H1 (cell line): ENCODE data around the gene ABCA2. TPM values are rescaled to one million over a fixed set of nuclear protein-coding genes. Genes with fewer than 3 reads are reported as not detected.

Experiments used
- ASH2L ChIP-seq: fragments of 200-600, 300-600 bp; sonication (generic); IDR thresholded peaks from one replicate; pipeline ENCODE4 v1.7.1; 2017; ENCODE audit warnings: low read length
- BCL11A ChIP-seq, 2 experiments: IDR thresholded peaks; one replicate each; pipeline ENCODE4 v1.6.1; 2011; ENCODE audit warnings: low read depth in 2 of 2, low read length in 2 of 2, mild to moderate bottlenecking in 2 of 2
- CEBPB ChIP-seq: IDR thresholded peaks from 2 replicates; pipeline ENCODE4 v1.6.1; 2012; ENCODE audit warnings: low read depth, low read length
- EZH2 ChIP-seq: fragments of 200-600 bp; sonication (generic); IDR thresholded peaks from 2 replicates; pipeline ENCODE4 v1.7.1; 2012; ENCODE audit warnings: low read depth, mild to moderate bottlenecking, moderate library complexity, low read length, inconsistent platforms; ENCODE audit not compliant: severe bottlenecking
- FOSL1 ChIP-seq: IDR thresholded peaks from 2 replicates; pipeline ENCODE4 v1.6.1; 2011; ENCODE audit warnings: mild to moderate bottlenecking, low read depth, low read length, moderate library complexity; ENCODE audit not compliant: insufficient read depth
- GABPA ChIP-seq: IDR thresholded peaks from 2 replicates; pipeline ENCODE4 v1.6.1; 2011; ENCODE audit warnings: mild to moderate bottlenecking, low read length, moderate library complexity, borderline replicate concordance; ENCODE audit not compliant: insufficient read depth
- HDAC2 ChIP-seq, 2 experiments: fragments of 300-600 bp in 1 of 2; sonication (generic) in 1 of 2; IDR thresholded peaks; 2 replicates each; pipeline ENCODE4 v1.6.1; 2011 to 2012; ENCODE audit warnings: low read depth in 2 of 2, low read length in 2 of 2, mild to moderate bottlenecking in 2 of 2, moderate library complexity in 2 of 2, borderline replicate concordance in 1 of 2, inconsistent platforms in 1 of 2
- KDM1A ChIP-seq: fragments of 200-600, 300-600 bp; sonication (generic); IDR thresholded peaks from 2 replicates; pipeline ENCODE4 v1.7.1; 2016; ENCODE audit warnings: mild to moderate bottlenecking, low read length, borderline replicate concordance
- POLR2AphosphoS5 ChIP-seq: IDR thresholded peaks from 2 replicates; pipeline ENCODE4 v1.6.1; 2011; ENCODE audit warnings: low read depth, low read length
- RNF2 ChIP-seq: fragments of 200-900, 300-1000 bp; sonication (generic); IDR thresholded peaks from 2 replicates; pipeline ENCODE4 v1.7.1; 2016; ENCODE audit warnings: borderline replicate concordance, low read depth, mild to moderate bottlenecking, antibody characterized with exemption, low read length; ENCODE audit not compliant: poor library complexity, severe bottlenecking; ENCODE audit errors: missing control alignments
- RXRA ChIP-seq: IDR thresholded peaks from 2 replicates; pipeline ENCODE4 v1.6.1; 2011; ENCODE audit warnings: low read depth, mild to moderate bottlenecking, low read length, moderate library complexity; ENCODE audit not compliant: insufficient read depth
- SP1 ChIP-seq: IDR thresholded peaks from 2 replicates; pipeline ENCODE4 v1.6.1; 2011; ENCODE audit warnings: low read depth, low read length
- SRF ChIP-seq: IDR thresholded peaks from 2 replicates; pipeline ENCODE4 v1.6.1; 2011; ENCODE audit warnings: mild to moderate bottlenecking, low read depth, low read length, moderate library complexity
- YY1 ChIP-seq: IDR thresholded peaks from 2 replicates; pipeline ENCODE4 v1.6.1; 2011; ENCODE audit warnings: low read depth, mild to moderate bottlenecking, low read length
- polyA plus RNA-seq, 7 experiments: library from polyadenylated mRNA; depleted of rRNA in 3 of 7; stranded (reverse) in 5 of 7; unstranded in 2 of 7; fragments of >200 nt in 5 of 7; fragments of 200-250 nt in 2 of 7; gene quantifications; 1 replicate in 5 of 7; 2 replicates in 1 of 7; 4 replicates in 1 of 7; pipeline versions ENCODE4 v1.2.1 to v1.2.3, GENCODE V29; 2011 to 2013; ENCODE audit warnings: missing spikeins in 2 of 7, mixed read lengths in 2 of 7
- total RNA-seq: library from RNA; stranded (reverse); fragmentation: NEBNext Ultra II Directional; extraction: Animal tissue kit (Norgen Biotek cat#: 25700); gene quantifications from 2 replicates; pipeline ENCODE4 v1.2.1, GENCODE V29; 2021
- TF ChIP-seq, protein P1 (sequence below), 3 experiments: IDR thresholded peaks; 1 replicate in 2 of 3; 2 replicates in 1 of 3; pipeline versions ENCODE4 v1.5.1 to v1.6.1; 2011; ENCODE audit warnings: low read length in 3 of 3, mild to moderate bottlenecking in 3 of 3, inconsistent platforms in 2 of 3, low read depth in 1 of 3, moderate library complexity in 1 of 3; ENCODE audit not compliant: insufficient read depth in 1 of 3; ENCODE audit errors: control extremely low read depth in 1 of 3
- TF ChIP-seq, protein P2 (sequence below): IDR thresholded peaks from 2 replicates; pipeline ENCODE4 v1.6.1; 2011; ENCODE audit warnings: low read length, improper control_type of control experiment

ABCA2 gene
- total and polyA plus RNA-seq, 2 of the 8 experiments (the other 6 are each of a cell fraction or from before 2014, with no cell fraction given) = 12.5 to 14.3 TPM

DNA sequence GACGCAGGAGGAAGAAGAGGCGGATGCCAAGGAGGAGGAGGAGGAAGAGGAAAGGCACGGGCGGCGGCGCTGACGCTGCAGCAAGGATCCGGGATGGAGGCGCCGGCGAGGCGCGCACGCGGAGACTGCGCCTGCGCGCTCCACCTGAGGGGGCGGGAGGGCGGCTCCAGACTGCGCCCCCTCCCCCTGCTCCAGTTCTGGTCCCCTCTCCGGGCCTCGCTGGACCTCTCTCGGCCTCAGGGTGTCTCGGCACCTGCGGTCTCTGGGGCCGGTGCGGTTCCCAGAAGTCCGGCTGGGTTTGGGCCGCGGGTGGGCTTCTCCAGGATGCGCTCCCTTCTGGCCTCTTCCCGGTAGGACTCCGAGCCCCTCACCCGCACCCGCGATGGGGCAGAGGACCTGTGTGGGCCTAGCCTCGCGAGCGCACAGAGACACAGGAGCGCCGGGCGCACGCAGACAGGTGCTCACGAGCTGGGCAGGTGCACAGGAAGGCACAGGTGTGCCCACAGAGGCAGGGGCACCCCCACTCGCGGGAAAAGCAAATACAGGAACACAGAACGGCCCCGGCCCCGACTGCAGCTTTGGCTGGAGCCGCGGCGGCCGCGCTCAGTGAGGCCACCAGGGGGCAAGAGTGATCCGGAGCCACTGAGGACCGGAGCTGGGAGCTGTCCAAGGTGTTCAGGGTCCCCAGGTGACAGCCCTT is 18.2 kb upstream of the ABCA2 start, which contains the start of gene NPDC1 (continued):
- peak; percentile 23 for TF ChIP-seq ASH2L
- peak; percentile 22 for TF ChIP-seq EZH2
- no peak for TF ChIP-seq POLR2AphosphoS5
- TF ChIP-seq SRF = no peak
- no peak for TF ChIP-seq BCL11A (IDR thresholded peaks at IDR 0.05; ENCODE audit: low read depth in 2 of 2, low read length in 2 of 2)
- no peak for TF ChIP-seq RXRA
- peak; percentile 65; the same call in 1 of the 2 replicates for TF ChIP-seq YY1
- TF ChIP-seq CEBPB = no peak
- peak; percentile 40; the same call in 1 of the 2 replicates for TF ChIP-seq SP1
- peak; percentile 53; the same call in 1 of the 2 replicates for TF ChIP-seq GABPA
- no peak for TF ChIP-seq KDM1A
- peak; percentile 49 to 72; a peak in 3 of 4 replicates for TF ChIP-seq HDAC2 (IDR thresholded peaks at IDR 0.05; ENCODE audit: borderline replicate concordance in 1 of 2, low read depth in 2 of 2, low read length in 2 of 2)
- TF ChIP-seq, protein P1, sequence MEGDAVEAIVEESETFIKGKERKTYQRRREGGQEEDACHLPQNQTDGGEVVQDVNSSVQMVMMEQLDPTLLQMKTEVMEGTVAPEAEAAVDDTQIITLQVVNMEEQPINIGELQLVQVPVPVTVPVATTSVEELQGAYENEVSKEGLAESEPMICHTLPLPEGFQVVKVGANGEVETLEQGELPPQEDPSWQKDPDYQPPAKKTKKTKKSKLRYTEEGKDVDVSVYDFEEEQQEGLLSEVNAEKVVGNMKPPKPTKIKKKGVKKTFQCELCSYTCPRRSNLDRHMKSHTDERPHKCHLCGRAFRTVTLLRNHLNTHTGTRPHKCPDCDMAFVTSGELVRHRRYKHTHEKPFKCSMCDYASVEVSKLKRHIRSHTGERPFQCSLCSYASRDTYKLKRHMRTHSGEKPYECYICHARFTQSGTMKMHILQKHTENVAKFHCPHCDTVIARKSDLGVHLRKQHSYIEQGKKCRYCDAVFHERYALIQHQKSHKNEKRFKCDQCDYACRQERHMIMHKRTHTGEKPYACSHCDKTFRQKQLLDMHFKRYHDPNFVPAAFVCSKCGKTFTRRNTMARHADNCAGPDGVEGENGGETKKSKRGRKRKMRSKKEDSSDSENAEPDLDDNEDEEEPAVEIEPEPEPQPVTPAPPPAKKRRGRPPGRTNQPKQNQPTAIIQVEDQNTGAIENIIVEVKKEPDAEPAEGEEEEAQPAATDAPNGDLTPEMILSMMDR (IDR thresholded peaks at IDR 0.05; ENCODE audit: control extremely low read depth in 1 of 3, insufficient read depth in 1 of 3, low read depth in 1 of 3, low read length in 3 of 3) = peak in 2 of 3 experiments; percentile 85 to 94; a peak in 3 of 4 replicates
- no peak for TF ChIP-seq FOSL1
- TF ChIP-seq, protein P2, sequence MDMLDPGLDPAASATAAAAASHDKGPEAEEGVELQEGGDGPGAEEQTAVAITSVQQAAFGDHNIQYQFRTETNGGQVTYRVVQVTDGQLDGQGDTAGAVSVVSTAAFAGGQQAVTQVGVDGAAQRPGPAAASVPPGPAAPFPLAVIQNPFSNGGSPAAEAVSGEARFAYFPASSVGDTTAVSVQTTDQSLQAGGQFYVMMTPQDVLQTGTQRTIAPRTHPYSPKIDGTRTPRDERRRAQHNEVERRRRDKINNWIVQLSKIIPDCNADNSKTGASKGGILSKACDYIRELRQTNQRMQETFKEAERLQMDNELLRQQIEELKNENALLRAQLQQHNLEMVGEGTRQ = no peak
- no peak for TF ChIP-seq RNF2
